Stimulated activated CD4-positive, alpha-beta T cell treated with anti-CD3 and anti-CD28 coated beads, Interleukin-15, amount 100 ng/mL, for 1 hour (primary cell): ENCODE measurements around the gene SNX21.
"Not testable (repeated sequence)": the region's sequence is repeated elsewhere in the genome, so short reads cannot be mapped to it uniquely, and the experiment has no call there.

Experiments
- DNase-seq, 2 donors: peaks; one replicate each; pipeline ENCODE4 v3.0.0-alpha.2; 2020; ENCODE audit warnings: low read depth in 1 of 2, low spot score in 1 of 2

The SNX21 gene

GRCh38 chr20:45833030-45833882 is at the start of gene SNX21:
TSS of gene SNX21 (plus strand) at chr20:45833799. CDS start at chr20:45833920, 121 bp downstream.
- DNase-seq, result peak in 1 of 2 donors; percentile 12

GRCh38 chr20:45788351-45788750 is 45.2 kb upstream of the SNX21 start:
- no peak for DNase-seq

GRCh38 chr20:45792317-45793118 is 41.1 kb upstream of the SNX21 start:
- no peak for DNase-seq

GRCh38 chr20:45796337-45797065 is 37.1 kb upstream of the SNX21 start:
- no peak for DNase-seq

GRCh38 chr20:45797510-45797909 is 36.1 kb upstream of the SNX21 start:
- DNase-seq, result not testable (repeated sequence)

- not testable (repeated sequence) for DNase-seq
Measured at GRCh38 chr20:45797955-45798354, 35.6 kb upstream of the SNX21 start.

GRCh38 chr20:45798935-45799642 is 34.5 kb upstream of the SNX21 start:
- DNase-seq, result peak; percentile 21 to 24

- no peak for DNase-seq
Measured at GRCh38 chr20:45801851-45802250, 31.7 kb upstream of the SNX21 start.

GRCh38 chr20:45810191-45810970 is 23.2 kb upstream of the SNX21 start:
- DNase-seq, result no peak

- DNase-seq, result peak; percentile 79 to 83
Measured at GRCh38 chr20:45812157-45813005, 21.2 kb upstream of the SNX21 start, which contains the start of gene UBE2C. TSS of gene UBE2C (plus strand) at chr20:45812644. CDS start at chr20:45812696, 52 bp downstream.

- no peak for DNase-seq
Measured at GRCh38 chr20:45813006-45813340, 20.6 kb upstream of the SNX21 start.

GRCh38 chr20:45813489-45813888 is 20.1 kb upstream of the SNX21 start:
- DNase-seq, result no peak

- no peak for DNase-seq
Measured at GRCh38 chr20:45814314-45814713, 19.3 kb upstream of the SNX21 start.

- no peak for DNase-seq
Measured at GRCh38 chr20:45816951-45817350, 16.6 kb upstream of the SNX21 start.

GRCh38 chr20:45817376-45818194 is 16.0 kb upstream of the SNX21 start:
- no peak for DNase-seq

GRCh38 chr20:45818239-45818638 is 15.4 kb upstream of the SNX21 start:
- no peak for DNase-seq

GRCh38 chr20:45819466-45819865 is 14.1 kb upstream of the SNX21 start:
- no peak for DNase-seq

GRCh38 chr20:45821947-45822346 is 11.7 kb upstream of the SNX21 start:
- DNase-seq, result no peak
